CD4-positive, alpha-beta T cell treated with Interleukin-10 for 1 hour (primary cell): ENCODE measurements around the gene NANS.
"Not testable (repeated sequence)": the region's sequence is repeated elsewhere in the genome, so short reads cannot be mapped to it uniquely, and the experiment has no call there.

ENCODE experiments used
- DNase-seq: peaks from one replicate; pipeline ENCODE4 v3.0.0-alpha.2; 2020

The NANS gene

GRCh38 chr9:98040212-98040611 lies 16.3 kb upstream of the NANS start:
- DNase-seq = no peak

- no peak for DNase-seq
Measured at GRCh38 chr9:98043915-98044314, 12.6 kb upstream of the NANS start.

- DNase-seq = peak; percentile 83
Measured at GRCh38 chr9:98045234-98046179, 11.0 kb upstream of the NANS start.

- no peak for DNase-seq
Measured at GRCh38 chr9:98046180-98046543, 10.4 kb upstream of the NANS start.

- DNase-seq = no peak
Measured at GRCh38 chr9:98047002-98047401, 9.5 kb upstream of the NANS start.

GRCh38 chr9:98049288-98050072 lies 7.1 kb upstream of the NANS start:
- DNase-seq = no peak

- DNase-seq = no peak
Measured at GRCh38 chr9:98050351-98050750, 6.2 kb upstream of the NANS start.

- DNase-seq = no peak
Measured at GRCh38 chr9:98054376-98054951, 2.1 kb upstream of the NANS start.

GRCh38 chr9:98057138-98057799 lies 737 bp downstream of the NANS start:
- DNase-seq = no peak

- DNase-seq = no peak
Measured at GRCh38 chr9:98062161-98062560, 5.6 kb downstream of the NANS start.

GRCh38 chr9:98064623-98065392 lies 8.3 kb downstream of the NANS start:
- no peak for DNase-seq

- DNase-seq = no peak
Measured at GRCh38 chr9:98066235-98066634, 9.7 kb downstream of the NANS start.

- DNase-seq = no peak
Measured at GRCh38 chr9:98067184-98067583, 10.7 kb downstream of the NANS start.

GRCh38 chr9:98069551-98069950 lies 13.0 kb downstream of the NANS start:
- no peak for DNase-seq

- DNase-seq = no peak
Measured at GRCh38 chr9:98070704-98071103, 14.2 kb downstream of the NANS start.

GRCh38 chr9:98071737-98072136 lies 15.2 kb downstream of the NANS start:
- DNase-seq = no peak

- peak; percentile 75 for DNase-seq
Measured at GRCh38 chr9:98074115-98074990, 17.8 kb downstream of the NANS start.

GRCh38 chr9:98075332-98075805 lies 18.8 kb downstream of the NANS start:
- DNase-seq = peak; percentile 49

- DNase-seq = not testable (repeated sequence)
Measured at GRCh38 chr9:98076514-98076890, 20.0 kb downstream of the NANS start.

- no peak for DNase-seq
Measured at GRCh38 chr9:98078895-98079294, 22.4 kb downstream of the NANS start.

GRCh38 chr9:98080326-98080725 lies 23.8 kb downstream of the NANS start:
- DNase-seq = no peak
